Measurements from ENCODE around the gene MARF1.
A peak's percentile ranks its signal among the peaks of the same experiment; 100 is the strongest.
"Not testable (repeated sequence)": the region's sequence is repeated elsewhere in the genome, so short reads cannot be mapped to it uniquely, and the experiment has no call there.

Gene MARF1

DNA sequence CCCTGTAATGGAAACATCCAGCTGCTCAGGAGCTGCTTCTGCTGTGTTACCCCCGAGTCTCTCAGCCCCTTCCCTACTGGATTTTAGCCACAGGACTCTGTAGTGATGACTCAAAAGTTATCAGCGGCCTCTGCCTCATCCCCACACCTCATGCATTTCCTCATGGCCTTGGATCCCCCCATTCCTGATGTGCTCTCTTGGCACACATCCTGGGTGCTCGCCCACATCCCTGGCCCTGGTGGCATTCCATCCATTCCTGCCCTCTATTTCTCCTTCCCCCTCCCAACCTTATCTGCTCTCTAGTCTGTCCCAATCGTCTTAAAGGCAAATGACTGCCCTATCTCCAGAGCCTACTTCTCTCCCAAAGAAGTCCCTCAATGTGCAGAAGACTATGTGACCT lies 24.6 kb downstream of the MARF1 start:
- H3K4me3 ChIP-seq (ENCODE audit: low read depth, low read length), result no peak overlapping the region
- H3K27me3 ChIP-seq (ENCODE audit: control insufficient read depth, insufficient read depth, low read length), result no peaks in the 10 kb centered on the region
- peaks cover 84% of the 10 kb centered on the region for H3K36me3 ChIP-seq (ENCODE audit: control insufficient read depth, insufficient read depth, low read length)
- H3K4me1 ChIP-seq (ENCODE audit: control insufficient read depth, insufficient read depth, low read length), result no peaks in the 10 kb centered on the region
- no peaks in the 10 kb centered on the region for H3K9me3 ChIP-seq (ENCODE audit: control insufficient read depth, insufficient read depth, low read length)
- H3K27ac ChIP-seq (ENCODE audit: low read depth, low read length), result no peak overlapping the region
- H3K9ac ChIP-seq (ENCODE audit: low read depth, low read length), result no peak overlapping the region

DNA sequence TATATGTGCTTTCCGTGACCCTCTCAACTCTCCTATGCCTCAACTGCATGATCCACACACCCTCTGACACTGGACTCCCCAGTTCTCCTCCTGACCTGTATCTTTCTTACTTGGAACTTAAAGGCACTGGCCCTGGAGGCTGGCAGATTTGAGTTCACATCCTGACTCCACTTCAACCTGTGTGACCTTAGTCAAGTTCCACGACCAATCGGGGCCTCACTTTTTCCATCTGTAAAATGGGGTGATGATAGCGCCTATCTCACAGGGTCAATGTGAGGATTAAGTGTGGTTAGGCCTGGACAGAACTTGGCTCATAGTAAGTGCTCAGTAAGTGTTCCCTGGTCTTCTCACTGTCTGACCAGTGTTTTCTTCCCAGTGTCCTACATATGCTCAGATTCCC lies 25.1 kb downstream of the MARF1 start:
- H3K36me3 ChIP-seq (ENCODE audit: control insufficient read depth, insufficient read depth, low read length), result peaks cover 85% of the 10 kb centered on the region
- H3K9ac ChIP-seq (ENCODE audit: low read depth, low read length), result no peak overlapping the region
- no peaks in the 10 kb centered on the region for H3K4me1 ChIP-seq (ENCODE audit: control insufficient read depth, insufficient read depth, low read length)
- H3K4me3 ChIP-seq (ENCODE audit: low read depth, low read length), result no peak overlapping the region
- H3K9me3 ChIP-seq (ENCODE audit: control insufficient read depth, insufficient read depth, low read length), result no peaks in the 10 kb centered on the region
- no peaks in the 10 kb centered on the region for H3K27me3 ChIP-seq (ENCODE audit: control insufficient read depth, insufficient read depth, low read length)
- H3K27ac ChIP-seq (ENCODE audit: low read depth, low read length), result no peak overlapping the region

DNA sequence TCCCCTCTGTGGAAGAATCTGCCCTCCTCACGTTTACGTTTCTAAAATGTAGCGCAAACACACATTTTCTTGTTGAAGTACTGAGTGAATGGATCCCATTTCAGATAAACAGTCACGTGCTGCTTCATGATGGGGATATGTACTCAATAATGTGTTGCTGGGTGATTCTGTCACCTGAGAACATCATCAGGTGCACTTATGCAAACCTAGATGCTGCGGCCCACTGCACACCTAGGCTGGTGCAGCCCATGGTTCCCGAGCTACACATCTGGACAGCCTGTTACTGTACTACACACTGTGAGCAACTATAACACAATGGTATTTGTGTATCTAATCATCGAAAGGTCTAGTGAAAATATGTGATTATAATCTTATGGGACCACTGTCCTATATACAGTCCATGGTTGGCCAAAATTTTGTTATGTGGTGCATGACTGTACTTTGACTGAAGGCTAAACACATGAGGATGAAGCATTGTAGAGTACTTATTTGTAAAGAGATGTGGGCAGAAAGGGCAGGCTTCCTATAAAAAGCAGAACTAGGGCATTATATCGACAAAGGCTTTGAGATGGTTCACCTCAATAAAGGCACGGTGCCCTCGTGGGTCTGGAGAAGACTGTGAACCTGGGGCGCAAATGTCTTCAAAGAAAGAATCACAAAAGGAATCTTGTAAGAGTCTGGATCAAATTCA lies 26.3 kb downstream of the MARF1 start:
- Histone ChIP-seq H3K9me3 (ENCODE audit: control insufficient read depth, insufficient read depth, low read length) (no peaks in the 10 kb centered on the region), H3K27ac (ENCODE audit: low read depth, low read length) (no peak overlapping the region), H3K4me1 (ENCODE audit: control insufficient read depth, insufficient read depth, low read length) (no peaks in the 10 kb centered on the region), H3K4me3 (ENCODE audit: low read depth, low read length) (no peak overlapping the region), H3K9ac (ENCODE audit: low read depth, low read length) (no peak overlapping the region), H3K36me3 (ENCODE audit: control insufficient read depth, insufficient read depth, low read length) (peaks cover 86% of the 10 kb centered on the region), H3K27me3 (ENCODE audit: control insufficient read depth, insufficient read depth, low read length) (no peaks in the 10 kb centered on the region)

DNA sequence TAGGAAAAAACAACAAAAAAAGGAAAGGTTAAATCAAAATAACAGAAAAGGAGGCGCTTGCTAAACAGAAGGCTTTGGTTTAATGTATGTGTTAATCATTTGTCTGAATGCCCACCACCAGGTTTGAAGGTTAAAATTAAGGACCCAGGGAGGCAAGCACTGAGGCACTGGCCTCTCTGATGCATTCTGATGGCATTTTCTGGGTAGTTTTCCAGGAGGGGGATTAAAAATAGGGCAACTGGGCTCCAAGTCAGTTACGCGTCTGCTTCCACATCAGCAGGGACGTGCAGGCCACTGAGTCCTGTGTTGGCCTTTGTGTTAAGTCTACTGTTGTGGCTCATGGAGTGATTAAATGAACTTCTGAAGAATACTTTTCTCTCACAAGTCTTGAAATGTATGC lies 26.9 kb downstream of the MARF1 start:
- Histone ChIP-seq H3K27me3 (ENCODE audit: control insufficient read depth, insufficient read depth, low read length) (no peaks in the 10 kb centered on the region), H3K4me1 (ENCODE audit: control insufficient read depth, insufficient read depth, low read length) (no peaks in the 10 kb centered on the region), H3K4me3 (ENCODE audit: low read depth, low read length) (no peak overlapping the region), H3K27ac (ENCODE audit: low read depth, low read length) (no peak overlapping the region), H3K9me3 (ENCODE audit: control insufficient read depth, insufficient read depth, low read length) (no peaks in the 10 kb centered on the region), H3K9ac (ENCODE audit: low read depth, low read length) (no peak overlapping the region), H3K36me3 (ENCODE audit: control insufficient read depth, insufficient read depth, low read length) (peaks cover 84% of the 10 kb centered on the region)

DNA sequence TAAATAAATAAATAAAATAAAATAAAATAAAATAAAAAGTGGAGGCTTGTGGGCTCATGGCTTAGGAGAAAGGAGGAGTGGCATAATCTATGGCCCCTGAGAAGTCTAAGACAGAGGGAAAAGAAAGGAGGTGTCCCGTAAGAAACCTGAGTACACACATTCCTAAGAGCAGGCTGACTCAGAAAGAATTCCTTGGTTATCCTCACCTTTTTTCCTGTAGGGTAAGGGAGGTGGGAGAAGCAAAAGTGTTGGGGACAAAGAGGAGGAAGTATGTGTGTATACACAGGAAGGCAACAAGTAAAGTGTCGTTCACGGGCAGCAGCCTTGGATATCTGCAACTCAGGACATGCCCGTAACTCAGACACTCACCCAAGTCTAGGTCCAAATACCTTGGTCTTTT lies 29.3 kb downstream of the MARF1 start:
- no peak overlapping the region for H3K9ac ChIP-seq (ENCODE audit: low read depth, low read length)
- H3K27me3 ChIP-seq (ENCODE audit: control insufficient read depth, insufficient read depth, low read length), result no peaks in the 10 kb centered on the region
- peak overlapping the region; percentile 76 for H3K27ac ChIP-seq (ENCODE audit: low read depth, low read length)
- no peak overlapping the region for H3K4me3 ChIP-seq (ENCODE audit: low read depth, low read length)
- peaks cover 84% of the 10 kb centered on the region for H3K36me3 ChIP-seq (ENCODE audit: control insufficient read depth, insufficient read depth, low read length)
- H3K9me3 ChIP-seq (ENCODE audit: control insufficient read depth, insufficient read depth, low read length), result no peaks in the 10 kb centered on the region
- H3K4me1 ChIP-seq (ENCODE audit: control insufficient read depth, insufficient read depth, low read length), result no peaks in the 10 kb centered on the region

DNA sequence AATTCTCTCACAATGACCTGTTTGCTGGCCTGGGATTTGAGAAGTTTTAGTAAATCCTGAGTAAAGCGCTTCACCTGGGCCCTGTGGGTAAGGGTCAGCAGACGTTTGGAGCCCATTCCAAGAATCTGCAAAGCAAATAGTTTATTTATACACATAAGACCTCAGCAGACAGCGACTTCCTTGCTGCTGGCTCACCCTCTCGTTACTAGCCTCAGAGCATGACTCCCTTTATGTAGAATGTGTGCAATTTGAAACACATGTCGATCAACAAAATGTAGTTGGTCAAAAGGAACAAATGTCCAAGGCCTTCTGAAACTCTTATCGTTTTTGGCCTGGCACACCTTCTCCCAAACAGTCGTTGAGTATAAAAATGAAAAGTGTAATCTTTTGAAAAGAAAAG lies 31.3 kb downstream of the MARF1 start:
- Histone ChIP-seq H3K9ac (ENCODE audit: low read depth, low read length) (no peak overlapping the region), H3K27ac (ENCODE audit: low read depth, low read length) (no peak overlapping the region), H3K4me3 (ENCODE audit: low read depth, low read length) (no peak overlapping the region), H3K27me3 (ENCODE audit: control insufficient read depth, insufficient read depth, low read length) (no peaks in the 10 kb centered on the region), H3K9me3 (ENCODE audit: control insufficient read depth, insufficient read depth, low read length) (no peaks in the 10 kb centered on the region), H3K36me3 (ENCODE audit: control insufficient read depth, insufficient read depth, low read length) (peaks cover 81% of the 10 kb centered on the region), H3K4me1 (ENCODE audit: control insufficient read depth, insufficient read depth, low read length) (no peaks in the 10 kb centered on the region)

DNA sequence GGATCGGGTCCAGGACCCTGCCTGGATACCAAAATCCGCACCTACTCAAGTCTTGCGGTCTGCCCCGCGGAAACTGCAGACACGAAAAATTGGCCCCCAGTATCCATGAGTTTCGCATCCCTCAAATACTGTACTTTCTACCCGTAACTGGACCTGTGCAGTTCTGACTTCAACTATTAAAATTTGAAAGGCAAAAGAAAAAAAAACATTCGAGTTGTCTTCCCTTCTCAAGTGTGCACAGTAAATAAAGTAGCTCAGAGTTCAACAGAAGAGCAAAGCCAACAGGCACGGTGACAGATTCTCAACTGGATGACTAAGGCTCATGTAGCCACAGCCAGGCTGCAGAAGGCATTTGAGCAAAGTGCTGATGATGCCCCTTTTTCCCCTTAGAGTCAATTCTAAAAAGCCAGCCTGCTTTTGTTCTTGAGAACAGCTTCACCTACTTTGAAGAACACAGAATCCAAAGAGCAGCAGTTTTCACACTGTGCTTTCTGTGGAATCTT lies 32.5 kb downstream of the MARF1 start:
- Histone ChIP-seq H3K27ac (ENCODE audit: low read depth, low read length) (no peak overlapping the region), H3K27me3 (ENCODE audit: control insufficient read depth, insufficient read depth, low read length) (no peaks in the 10 kb centered on the region), H3K4me3 (ENCODE audit: low read depth, low read length) (no peak overlapping the region), H3K9me3 (ENCODE audit: control insufficient read depth, insufficient read depth, low read length) (no peaks in the 10 kb centered on the region), H3K36me3 (ENCODE audit: control insufficient read depth, insufficient read depth, low read length) (peaks cover 70% of the 10 kb centered on the region), H3K9ac (ENCODE audit: low read depth, low read length) (no peak overlapping the region), H3K4me1 (ENCODE audit: control insufficient read depth, insufficient read depth, low read length) (no peaks in the 10 kb centered on the region)

DNA sequence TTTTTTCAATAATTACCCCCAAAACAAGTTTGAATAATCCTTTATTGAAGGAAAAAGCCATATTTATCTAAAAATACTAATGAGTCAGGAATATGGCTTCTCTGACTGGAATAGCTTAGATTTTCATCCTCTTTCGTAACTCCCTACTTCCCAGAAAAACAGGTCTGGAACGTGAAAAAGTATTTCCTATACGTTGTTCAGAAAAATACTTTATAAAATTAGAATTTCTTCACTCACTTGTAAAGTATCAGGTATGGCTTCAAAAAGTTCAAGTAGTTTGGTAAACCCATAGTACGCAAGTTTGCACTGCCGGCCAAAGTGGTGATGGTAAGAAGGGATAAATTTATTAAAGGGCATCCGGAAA lies 33.7 kb downstream of the MARF1 start:
- Histone ChIP-seq H3K36me3 (ENCODE audit: control insufficient read depth, insufficient read depth, low read length) (peaks cover 74% of the 10 kb centered on the region), H3K4me1 (ENCODE audit: control insufficient read depth, insufficient read depth, low read length) (no peaks in the 10 kb centered on the region), H3K27me3 (ENCODE audit: control insufficient read depth, insufficient read depth, low read length) (no peaks in the 10 kb centered on the region), H3K4me3 (ENCODE audit: low read depth, low read length) (no peak overlapping the region), H3K9me3 (ENCODE audit: control insufficient read depth, insufficient read depth, low read length) (no peaks in the 10 kb centered on the region), H3K9ac (ENCODE audit: low read depth, low read length) (no peak overlapping the region), H3K27ac (ENCODE audit: low read depth, low read length) (no peak overlapping the region)

DNA sequence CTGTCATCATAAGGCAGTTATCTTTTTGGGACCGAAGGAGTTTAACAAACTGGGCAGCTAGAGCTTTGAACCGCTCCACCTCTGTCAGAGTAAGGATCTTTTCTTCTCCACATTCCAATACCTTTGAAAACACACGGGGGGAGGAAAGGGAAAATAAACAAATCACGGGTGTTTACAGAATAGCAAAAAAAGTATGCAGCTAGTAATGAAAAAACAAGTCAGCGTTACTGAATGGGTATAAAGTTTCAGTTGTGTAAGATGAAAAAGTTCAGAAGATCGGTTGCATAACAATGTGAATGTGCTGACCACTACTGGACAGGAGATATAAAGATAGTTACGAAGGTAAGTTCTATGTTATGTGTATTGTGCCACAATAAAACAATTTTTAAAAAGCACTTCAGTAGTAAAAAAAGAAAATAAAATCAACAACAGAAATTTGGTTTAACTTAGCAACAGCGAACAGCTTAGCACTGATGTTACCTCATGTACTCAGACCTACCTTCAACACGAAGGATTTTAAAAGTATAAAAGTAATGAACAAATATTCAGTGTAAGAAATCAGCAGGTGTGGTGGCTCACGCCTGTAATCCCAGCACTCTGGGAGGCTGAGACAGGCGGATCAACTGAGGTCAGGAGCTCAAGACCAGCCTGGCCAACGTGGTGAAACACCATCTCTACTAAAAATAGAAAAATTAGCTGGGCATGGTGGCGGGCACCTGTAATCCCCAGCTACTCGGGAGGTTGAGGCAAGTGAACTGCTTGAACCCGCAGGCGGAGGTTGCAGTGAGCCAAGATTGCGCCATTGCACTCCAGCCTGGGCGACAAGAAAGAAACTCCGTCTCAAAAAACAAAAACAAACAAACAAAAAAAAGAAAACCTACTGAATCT lies 34.3 kb downstream of the MARF1 start:
- H3K4me1 ChIP-seq (ENCODE audit: control insufficient read depth, insufficient read depth, low read length), result no peaks in the 10 kb centered on the region
- no peaks in the 10 kb centered on the region for H3K27me3 ChIP-seq (ENCODE audit: control insufficient read depth, insufficient read depth, low read length)
- H3K9me3 ChIP-seq (ENCODE audit: control insufficient read depth, insufficient read depth, low read length), result no peaks in the 10 kb centered on the region
- no peak overlapping the region for H3K9ac ChIP-seq (ENCODE audit: low read depth, low read length)
- H3K36me3 ChIP-seq (ENCODE audit: control insufficient read depth, insufficient read depth, low read length), result peaks cover 77% of the 10 kb centered on the region
- no peak overlapping the region for H3K4me3 ChIP-seq (ENCODE audit: low read depth, low read length)
- no peak overlapping the region for H3K27ac ChIP-seq (ENCODE audit: low read depth, low read length)

DNA sequence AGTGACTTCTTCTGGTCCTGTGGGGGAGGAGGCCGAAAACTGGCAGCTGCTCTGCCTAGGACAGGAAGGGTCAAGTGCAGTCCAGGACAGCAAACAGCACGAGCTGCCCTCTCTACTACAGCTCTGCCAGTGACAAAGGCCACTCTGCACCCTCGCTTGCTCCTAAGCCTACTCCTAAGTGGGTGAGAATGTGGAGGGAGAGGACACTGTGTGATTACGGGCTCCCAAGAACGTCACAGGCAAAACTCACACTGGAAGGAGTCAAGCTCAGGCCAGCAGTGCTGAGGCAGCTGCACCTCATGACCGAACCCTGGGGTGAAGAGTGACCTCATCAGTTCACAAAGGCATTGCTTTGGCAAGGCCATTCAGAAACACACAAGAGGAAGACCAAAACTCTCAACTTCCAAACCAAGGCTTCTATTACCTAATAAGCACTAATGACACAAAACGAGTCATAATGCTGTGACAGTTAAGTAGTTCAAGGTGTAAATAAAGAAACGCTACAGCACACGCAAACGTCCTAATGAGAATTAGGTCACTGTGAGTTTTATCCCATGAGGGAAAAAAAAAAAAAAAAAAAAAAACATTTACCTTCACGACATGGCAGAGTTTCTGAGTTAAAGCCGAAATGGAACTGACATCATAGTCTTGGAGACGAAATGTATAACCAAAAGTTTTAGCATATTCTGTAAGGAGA lies 35.1 kb downstream of the MARF1 start:
- Histone ChIP-seq H3K27ac (ENCODE audit: low read depth, low read length) (no peak overlapping the region), H3K27me3 (ENCODE audit: control insufficient read depth, insufficient read depth, low read length) (no peaks in the 10 kb centered on the region), H3K36me3 (ENCODE audit: control insufficient read depth, insufficient read depth, low read length) (peaks cover 80% of the 10 kb centered on the region), H3K4me1 (ENCODE audit: control insufficient read depth, insufficient read depth, low read length) (no peaks in the 10 kb centered on the region), H3K9ac (ENCODE audit: low read depth, low read length) (no peak overlapping the region), H3K4me3 (ENCODE audit: low read depth, low read length) (no peak overlapping the region), H3K9me3 (ENCODE audit: control insufficient read depth, insufficient read depth, low read length) (no peaks in the 10 kb centered on the region)

DNA sequence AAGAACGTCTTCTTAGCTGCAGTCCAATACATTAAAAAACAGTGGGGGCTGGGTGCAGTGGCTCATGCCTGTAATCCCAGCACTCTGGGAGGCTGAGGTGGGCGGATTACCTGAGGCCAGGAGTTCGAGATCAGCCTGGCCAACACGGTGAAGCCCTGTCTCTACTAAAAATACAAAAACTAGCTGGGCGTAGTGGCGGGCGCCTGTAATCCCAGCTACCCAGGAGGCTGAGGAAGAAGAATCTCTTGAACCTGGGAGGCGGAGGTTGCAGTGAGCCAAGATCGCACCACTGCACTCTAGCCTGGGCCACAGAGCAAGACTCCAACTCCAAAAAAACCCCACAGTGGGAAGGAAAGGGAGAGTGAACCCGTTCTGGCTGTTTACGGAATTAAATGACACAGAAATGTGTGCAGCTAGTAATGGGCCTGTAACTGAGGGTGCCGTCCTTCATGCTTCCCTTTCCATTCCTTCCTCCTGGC lies 35.7 kb downstream of the MARF1 start:
- H3K4me1 ChIP-seq (ENCODE audit: control insufficient read depth, insufficient read depth, low read length); H3K9ac ChIP-seq (ENCODE audit: low read depth, low read length); H3K4me3 ChIP-seq (ENCODE audit: low read depth, low read length); H3K27ac ChIP-seq (ENCODE audit: low read depth, low read length); H3K9me3 ChIP-seq (ENCODE audit: control insufficient read depth, insufficient read depth, low read length); H3K27me3 ChIP-seq (ENCODE audit: control insufficient read depth, insufficient read depth, low read length): not testable (repeated sequence)
- H3K36me3 ChIP-seq (ENCODE audit: control insufficient read depth, insufficient read depth, low read length), result peaks cover 79% of the 10 kb centered on the region

Data from HUES48 (cell line).